HG03095 (cell line): ENCODE measurements around the gene NT5DC2.

Experiments
- ATAC-seq: cut with Tn5 transposase; IDR thresholded peaks from one replicate; pipeline ENCODE4 v1.9.1; 2021; ENCODE audit warnings: moderate library complexity; ENCODE audit not compliant: unreplicated experiment

Gene NT5DC2

GRCh38 chr3:52490035-52490938 lies 43.4 kb downstream of the NT5DC2 start:
- ATAC-seq, result no peak

GRCh38 chr3:52489453-52489852 lies 44.2 kb downstream of the NT5DC2 start:
- no peak for ATAC-seq

GRCh38 chr3:52488746-52489145 lies 44.9 kb downstream of the NT5DC2 start:
- no peak for ATAC-seq

- ATAC-seq, result no peak
Observed at GRCh38 chr3:52487788-52488691, 45.6 kb downstream of the NT5DC2 start.

GRCh38 chr3:52487050-52487787 lies 46.4 kb downstream of the NT5DC2 start:
- no peak for ATAC-seq

- ATAC-seq, result no peak
Observed at GRCh38 chr3:52484680-52485461, 48.8 kb downstream of the NT5DC2 start.

- no peak for ATAC-seq
Observed at GRCh38 chr3:52483577-52484381, 49.9 kb downstream of the NT5DC2 start.

GRCh38 chr3:52483081-52483480 lies 50.6 kb downstream of the NT5DC2 start:
- ATAC-seq, result no peak

- ATAC-seq, result no peak
Observed at GRCh38 chr3:52481819-52482521, 51.7 kb downstream of the NT5DC2 start.

- no peak for ATAC-seq
Observed at GRCh38 chr3:52480768-52481715, 52.6 kb downstream of the NT5DC2 start.

GRCh38 chr3:52479877-52480575 lies 53.6 kb downstream of the NT5DC2 start:
- ATAC-seq, result no peak

- ATAC-seq, result no peak
Observed at GRCh38 chr3:52479037-52479876, 54.4 kb downstream of the NT5DC2 start.

- no peak for ATAC-seq
Observed at GRCh38 chr3:52477796-52478095, 55.9 kb downstream of the NT5DC2 start.

- no peak for ATAC-seq
Observed at GRCh38 chr3:52477076-52477795, 56.4 kb downstream of the NT5DC2 start.
